Glutamatergic neuron (in vitro differentiated cells): ENCODE data around the gene PTCHD4. TPM values are rescaled to one million over a fixed set of nuclear protein-coding genes. Genes with fewer than 3 reads are reported as not detected.
"Not testable (repeated sequence)": the region's sequence is repeated elsewhere in the genome, so short reads cannot be mapped to it uniquely, and the experiment has no call there.

Experiments
- DNase-seq: peaks from one replicate; pipeline ENCODE4 v3.0.0; 2022
- H3K27ac Mint-ChIP-seq: one replicate; pipeline ENCODE4 v1.8.0; 2020; ENCODE audit warnings: mild to moderate bottlenecking, mixed read lengths, inconsistent platforms; ENCODE audit not compliant: unreplicated experiment
- H3K27me3 Mint-ChIP-seq: one replicate; pipeline ENCODE4 v1.8.0; 2020; ENCODE audit warnings: mild to moderate bottlenecking, moderate library complexity, mixed read lengths, inconsistent platforms; ENCODE audit not compliant: unreplicated experiment
- H3K36me3 Mint-ChIP-seq: one replicate; pipeline ENCODE4 v1.8.0; 2020; ENCODE audit warnings: mild to moderate bottlenecking, mixed read lengths, inconsistent platforms; ENCODE audit not compliant: unreplicated experiment
- H3K4me1 Mint-ChIP-seq: one replicate; pipeline ENCODE4 v1.8.0; 2020; ENCODE audit warnings: mild to moderate bottlenecking, low read depth, mixed read lengths, inconsistent platforms; ENCODE audit not compliant: unreplicated experiment
- H3K4me3 Mint-ChIP-seq: one replicate; pipeline ENCODE4 v1.8.0; 2020; ENCODE audit warnings: mild to moderate bottlenecking, mixed read lengths, inconsistent platforms; ENCODE audit not compliant: unreplicated experiment
- H3K9me3 Mint-ChIP-seq: one replicate; pipeline ENCODE4 v1.8.0; 2020; ENCODE audit warnings: mild to moderate bottlenecking, moderate library complexity, mixed read lengths, inconsistent platforms; ENCODE audit not compliant: unreplicated experiment
- total RNA-seq: library from RNA; stranded (reverse); fragmentation: NEBNext Ultra II Directional; extraction: Animal tissue kit (Norgen Biotek cat#: 25700); gene quantifications from one replicate; pipeline ENCODE4 v1.2.1, GENCODE V29; 2021; ENCODE audit not compliant: unreplicated experiment
- TF ChIP-seq, protein P1 (sequence below): fragments of 200-600 bp; sonication (generic); IDR thresholded peaks from one replicate; pipeline ENCODE4 v1.5.0; 2021; ENCODE audit not compliant: partially characterized antibody, unreplicated experiment

Gene PTCHD4
- total RNA-seq, 1 donor from 2014 or later: 3.6 TPM

DNA sequence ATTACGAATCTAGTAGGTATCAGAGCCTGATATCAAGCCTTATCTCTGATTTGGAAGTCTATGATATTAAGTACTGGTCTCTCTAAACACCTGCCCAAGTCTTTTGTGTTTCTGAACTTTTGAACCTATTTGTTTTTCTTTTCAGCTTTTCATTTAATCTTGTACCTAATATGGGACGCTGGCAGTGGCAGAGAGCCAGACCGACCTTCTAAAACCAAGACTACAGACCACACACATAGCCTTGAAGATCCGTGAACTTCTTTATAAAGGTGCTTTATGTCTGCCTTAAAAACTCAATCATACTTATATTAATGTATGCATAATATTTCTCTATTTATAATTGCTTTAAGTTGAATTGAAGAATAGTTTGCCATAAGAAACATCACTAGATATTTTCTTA is 12.6 kb upstream of the PTCHD4 start:
- Mint-ChIP-seq H3K27me3 (no peaks in the 10 kb centered on the region), H3K4me3 (no peak overlapping the region), H3K27ac (no peak overlapping the region), H3K9me3 (no peaks in the 10 kb centered on the region), H3K36me3 (no peaks in the 10 kb centered on the region), H3K4me1 (no peaks in the 10 kb centered on the region)
- DNase-seq: no peak
- TF ChIP-seq, protein P1, sequence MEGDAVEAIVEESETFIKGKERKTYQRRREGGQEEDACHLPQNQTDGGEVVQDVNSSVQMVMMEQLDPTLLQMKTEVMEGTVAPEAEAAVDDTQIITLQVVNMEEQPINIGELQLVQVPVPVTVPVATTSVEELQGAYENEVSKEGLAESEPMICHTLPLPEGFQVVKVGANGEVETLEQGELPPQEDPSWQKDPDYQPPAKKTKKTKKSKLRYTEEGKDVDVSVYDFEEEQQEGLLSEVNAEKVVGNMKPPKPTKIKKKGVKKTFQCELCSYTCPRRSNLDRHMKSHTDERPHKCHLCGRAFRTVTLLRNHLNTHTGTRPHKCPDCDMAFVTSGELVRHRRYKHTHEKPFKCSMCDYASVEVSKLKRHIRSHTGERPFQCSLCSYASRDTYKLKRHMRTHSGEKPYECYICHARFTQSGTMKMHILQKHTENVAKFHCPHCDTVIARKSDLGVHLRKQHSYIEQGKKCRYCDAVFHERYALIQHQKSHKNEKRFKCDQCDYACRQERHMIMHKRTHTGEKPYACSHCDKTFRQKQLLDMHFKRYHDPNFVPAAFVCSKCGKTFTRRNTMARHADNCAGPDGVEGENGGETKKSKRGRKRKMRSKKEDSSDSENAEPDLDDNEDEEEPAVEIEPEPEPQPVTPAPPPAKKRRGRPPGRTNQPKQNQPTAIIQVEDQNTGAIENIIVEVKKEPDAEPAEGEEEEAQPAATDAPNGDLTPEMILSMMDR: no peak

- H3K27ac Mint-ChIP-seq, H3K9me3 Mint-ChIP-seq, DNase-seq, H3K36me3 Mint-ChIP-seq, H3K4me1 Mint-ChIP-seq, H3K27me3 Mint-ChIP-seq, H3K4me3 Mint-ChIP-seq: not testable (repeated sequence)
Observed at GRCh38 chr6:48121983-48122749, 11.2 kb upstream of the PTCHD4 start.

DNA sequence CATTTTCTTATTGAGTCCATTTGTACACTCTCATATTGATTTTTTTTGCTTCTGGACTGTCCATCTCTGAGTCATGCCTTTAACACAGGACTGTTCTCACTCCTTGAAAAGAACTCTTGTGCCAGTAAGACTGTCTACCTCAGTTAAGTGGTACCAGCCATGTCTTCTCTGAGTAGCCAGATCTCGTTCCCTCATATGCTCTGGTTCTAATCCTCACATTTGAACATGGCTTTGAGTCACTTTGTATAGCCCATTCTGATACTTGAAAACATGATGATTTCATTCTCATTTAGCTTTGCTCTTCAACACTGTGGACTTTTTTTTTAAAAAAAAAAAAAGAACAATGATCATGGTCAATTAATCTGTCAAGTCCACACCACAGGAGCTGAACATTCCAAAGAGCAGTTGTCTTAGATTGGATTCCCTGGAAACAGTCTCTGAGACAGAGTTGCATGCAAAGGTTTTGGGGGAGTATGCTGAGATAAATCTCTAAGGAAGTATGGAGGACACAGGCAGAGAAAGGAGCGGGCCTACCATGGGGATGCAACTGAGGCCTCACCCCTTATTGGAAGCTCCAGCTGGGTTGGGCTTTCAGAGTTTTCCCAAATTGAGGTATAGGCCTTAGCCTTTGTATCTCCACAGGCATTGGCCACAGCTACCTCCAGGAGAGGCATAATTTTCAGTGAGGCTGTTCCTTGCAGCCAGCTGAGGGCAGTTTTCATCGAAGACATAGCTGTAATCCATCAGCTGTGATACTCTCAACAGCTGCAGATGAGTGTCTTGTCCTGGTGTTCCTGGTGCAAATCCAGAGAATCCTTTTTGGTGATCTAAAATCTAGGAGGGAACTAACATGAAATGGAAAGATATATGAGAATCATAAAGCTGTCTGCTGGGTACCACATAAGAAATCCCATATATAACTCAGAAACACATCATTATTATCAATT is 6.0 kb upstream of the PTCHD4 start:
- TF ChIP-seq, protein P1: no peak
- Mint-ChIP-seq H3K4me1 (no peaks in the 10 kb centered on the region), H3K9me3 (no peaks in the 10 kb centered on the region), H3K36me3 (no peaks in the 10 kb centered on the region), H3K4me3 (no peak overlapping the region), H3K27ac (no peak overlapping the region), H3K27me3 (no peaks in the 10 kb centered on the region)
- no peak for DNase-seq

GRCh38 chr6:48113130-48113529 is 2.1 kb upstream of the PTCHD4 start:
- no peaks in the 10 kb centered on the region for H3K27me3 Mint-ChIP-seq
- H3K4me3 Mint-ChIP-seq: no peak overlapping the region
- no peak overlapping the region for H3K27ac Mint-ChIP-seq
- peaks cover 4% of the 10 kb centered on the region for H3K4me1 Mint-ChIP-seq
- TF ChIP-seq, protein P1: no peak
- no peak for DNase-seq
- H3K9me3 Mint-ChIP-seq: no peaks in the 10 kb centered on the region
- H3K36me3 Mint-ChIP-seq: no peaks in the 10 kb centered on the region

GRCh38 chr6:48111575-48111974 is 578 bp upstream of the PTCHD4 start:
- Mint-ChIP-seq H3K27ac (peak overlapping the region; percentile 96), H3K4me1 (peaks cover 4% of the 10 kb centered on the region), H3K27me3 (peaks cover 1% of the 10 kb centered on the region), H3K4me3 (no peak overlapping the region), H3K36me3 (no peaks in the 10 kb centered on the region), H3K9me3 (peaks cover 2% of the 10 kb centered on the region)
- TF ChIP-seq, protein P1: no peak
- DNase-seq: no peak
